HG03575 (cell line): Measurements from ENCODE around the gene GFI1.

Experiments used
- ATAC-seq: cut with Tn5 transposase; IDR thresholded peaks from one replicate; pipeline ENCODE4 v1.9.1; 2021; ENCODE audit not compliant: unreplicated experiment, insufficient number of reproducible peaks, low FRiP score; ENCODE audit errors: extremely low read depth

Gene GFI1

DNA sequence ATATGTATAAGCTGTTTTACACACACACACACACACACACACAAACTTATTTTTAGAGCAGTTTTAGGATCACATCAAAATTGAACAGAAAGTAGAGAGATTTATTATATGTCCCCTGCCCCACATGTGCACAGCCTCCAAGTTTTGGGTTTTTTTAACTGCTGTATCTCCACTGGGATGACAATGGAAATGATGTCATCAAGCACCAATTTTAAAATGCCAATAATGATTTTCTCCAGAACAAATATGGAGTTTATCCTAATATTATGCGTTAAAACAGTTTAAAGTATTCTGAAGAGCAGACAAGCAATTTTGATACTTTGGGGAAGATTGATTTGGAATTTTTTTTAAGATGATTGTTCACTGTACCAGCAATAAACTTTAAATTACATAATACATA is 56.7 kb downstream of the GFI1 start:
- no peak for ATAC-seq

DNA sequence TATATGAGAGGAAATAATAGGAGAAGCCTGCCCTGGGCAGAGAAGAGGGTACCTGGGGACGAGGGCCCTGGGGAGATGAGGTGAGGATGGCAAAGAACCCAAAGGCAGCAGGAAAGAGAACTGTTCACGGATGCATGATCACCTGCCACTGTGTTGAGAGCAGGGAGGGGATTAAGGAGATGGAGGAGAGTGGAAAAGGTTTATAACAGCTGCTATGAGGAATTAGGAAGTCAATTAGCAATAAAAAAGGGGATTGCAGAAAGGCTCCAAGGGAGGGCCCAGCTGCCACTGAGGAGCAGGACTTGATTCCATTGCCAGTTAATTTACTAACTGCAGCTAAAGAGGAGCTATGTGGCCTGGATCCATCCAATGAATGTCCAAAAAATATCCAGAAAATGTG is 61.1 kb downstream of the GFI1 start:
- ATAC-seq, result no peak
